Upper lobe of right lung (tissue), 1 donor: ENCODE data around the gene MPP2. TPM values are rescaled to one million over a fixed set of nuclear protein-coding genes. Genes with fewer than 3 reads are reported as not detected.
"Not testable (repeated sequence)": the region's sequence is repeated elsewhere in the genome, so short reads cannot be mapped to it uniquely, and the experiment has no call there.

Experiments
- ATAC-seq: fragments of 200-7000 bp; cut with Tn5 transposase; one replicate; pipeline ENCODE4 v1.9.1; 2020; ENCODE audit warnings: mild to moderate bottlenecking, moderate library complexity
- DNase-seq: peaks from one replicate; pipeline ENCODE4 v3.0.0-alpha.2; 2020
- H3K27ac ChIP-seq: fragments of 200-600 bp; one replicate; pipeline ENCODE4 v1.8.0; 2022
- H3K27me3 ChIP-seq: fragments of 200-600 bp; one replicate; pipeline ENCODE4 v1.8.0; 2022; ENCODE audit warnings: mild to moderate bottlenecking
- H3K36me3 ChIP-seq: fragments of 200-600 bp; one replicate; pipeline ENCODE4 v1.8.0; 2022
- H3K4me1 ChIP-seq: fragments of 200-600 bp; one replicate; pipeline ENCODE4 v1.8.0; 2022
- H3K4me3 ChIP-seq: fragments of 200-600 bp; one replicate; pipeline ENCODE4 v1.8.0; 2022; ENCODE audit warnings: mild to moderate bottlenecking
- H3K9me3 ChIP-seq: fragments of 200-600 bp; one replicate; pipeline ENCODE4 v1.8.0; 2022
- intact Hi-C: fragments of 100-400 bp; cut with DNase I; formaldehyde crosslinking; loops from one replicate; pipeline ENCODE4 v1.11.0; 2022
- total RNA-seq: library from RNA; stranded (reverse); fragmentation: NEBNext Ultra II Directional; extraction: Animal tissue kit (Norgen Biotek cat#: 25700); gene quantifications from one replicate; pipeline ENCODE4 v1.2.1, GENCODE V29; 2021
- TF ChIP-seq, protein P1 (sequence below): fragments of 200-600 bp; IDR thresholded peaks from one replicate; pipeline ENCODE4 v1.8.0; 2022; ENCODE audit warnings: antibody characterized with exemption
- donor health status: DM: no; HTN: yes; CAD: no; lungs with severe emphysema.

MPP2 gene
- total RNA-seq, 1 donor from 2014 or later = 0.49 TPM

DNA sequence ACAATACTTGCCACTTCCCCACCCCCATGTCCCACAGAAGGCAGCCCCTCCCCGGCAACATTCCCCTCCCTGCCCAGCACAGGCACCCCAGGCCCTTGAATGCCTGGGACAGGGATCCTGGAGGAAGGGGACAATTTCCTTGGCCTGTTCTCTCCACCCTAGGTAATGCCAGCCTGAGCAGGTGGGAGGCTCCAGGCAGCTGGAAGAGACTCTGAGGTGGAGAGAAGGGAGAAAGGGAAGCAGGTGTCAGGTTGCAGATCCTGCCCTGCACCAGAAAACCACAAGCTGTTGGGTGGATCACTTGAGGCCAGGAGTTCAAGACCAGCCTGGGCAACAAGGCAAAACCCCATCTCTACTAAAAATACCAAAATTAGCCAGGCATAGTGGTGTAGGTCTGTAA lies 8.9 kb downstream of the MPP2 start:
- no peak for DNase-seq
- Histone ChIP-seq H3K4me3 (no peak overlapping the region), H3K27ac (no peak overlapping the region), H3K27me3 (peaks cover 5% of the 10 kb centered on the region), H3K4me1 (peaks cover 11% of the 10 kb centered on the region), H3K9me3 (no peaks in the 10 kb centered on the region), H3K36me3 (no peaks in the 10 kb centered on the region)
- intact Hi-C loops = no loop called here
- ATAC-seq = no peak
- TF ChIP-seq, protein P1, sequence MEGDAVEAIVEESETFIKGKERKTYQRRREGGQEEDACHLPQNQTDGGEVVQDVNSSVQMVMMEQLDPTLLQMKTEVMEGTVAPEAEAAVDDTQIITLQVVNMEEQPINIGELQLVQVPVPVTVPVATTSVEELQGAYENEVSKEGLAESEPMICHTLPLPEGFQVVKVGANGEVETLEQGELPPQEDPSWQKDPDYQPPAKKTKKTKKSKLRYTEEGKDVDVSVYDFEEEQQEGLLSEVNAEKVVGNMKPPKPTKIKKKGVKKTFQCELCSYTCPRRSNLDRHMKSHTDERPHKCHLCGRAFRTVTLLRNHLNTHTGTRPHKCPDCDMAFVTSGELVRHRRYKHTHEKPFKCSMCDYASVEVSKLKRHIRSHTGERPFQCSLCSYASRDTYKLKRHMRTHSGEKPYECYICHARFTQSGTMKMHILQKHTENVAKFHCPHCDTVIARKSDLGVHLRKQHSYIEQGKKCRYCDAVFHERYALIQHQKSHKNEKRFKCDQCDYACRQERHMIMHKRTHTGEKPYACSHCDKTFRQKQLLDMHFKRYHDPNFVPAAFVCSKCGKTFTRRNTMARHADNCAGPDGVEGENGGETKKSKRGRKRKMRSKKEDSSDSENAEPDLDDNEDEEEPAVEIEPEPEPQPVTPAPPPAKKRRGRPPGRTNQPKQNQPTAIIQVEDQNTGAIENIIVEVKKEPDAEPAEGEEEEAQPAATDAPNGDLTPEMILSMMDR = no peak

- Histone ChIP-seq H3K27me3 (peaks cover 5% of the 10 kb centered on the region), H3K36me3 (no peaks in the 10 kb centered on the region), H3K9me3 (no peaks in the 10 kb centered on the region), H3K27ac (no peak overlapping the region), H3K4me3 (no peak overlapping the region), H3K4me1 (peaks cover 11% of the 10 kb centered on the region)
- no peak for ATAC-seq
- intact Hi-C loops = no loop called here
- TF ChIP-seq, protein P1 = no peak
- DNase-seq = no peak
These were observed 9.5 kb downstream of the MPP2 start for GRCh38 chr17:43897831-43898230.

- ATAC-seq, DNase-seq, intact Hi-C loops, H3K4me3 ChIP-seq, H3K27me3 ChIP-seq, H3K36me3 ChIP-seq, H3K9me3 ChIP-seq, H3K4me1 ChIP-seq, H3K27ac ChIP-seq: not testable (repeated sequence)
These were observed 12.8 kb downstream of the MPP2 start for GRCh38 chr17:43894494-43894893.

DNA sequence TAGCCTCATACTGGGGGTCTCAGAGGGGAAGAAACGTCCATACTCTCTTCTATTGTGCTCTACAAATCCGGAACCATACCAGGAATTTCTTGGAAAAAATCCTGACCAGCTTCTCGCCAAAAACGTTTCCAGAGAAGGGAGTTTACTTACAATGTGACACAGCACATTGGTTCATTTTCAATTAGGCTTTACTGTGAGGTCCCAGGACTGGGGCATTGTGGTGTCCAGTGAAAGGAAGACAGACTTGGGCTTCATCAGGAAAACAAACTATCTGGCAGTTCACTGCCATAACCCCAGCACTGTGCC lies 14.7 kb downstream of the MPP2 start:
- H3K27me3 ChIP-seq = no peaks in the 10 kb centered on the region
- DNase-seq (no peak), ATAC-seq (no peak)
- H3K27ac ChIP-seq = no peak overlapping the region
- intact Hi-C loops = no loop called here
- H3K4me1 ChIP-seq = no peaks in the 10 kb centered on the region
- H3K36me3 ChIP-seq = no peaks in the 10 kb centered on the region
- TF ChIP-seq, protein P1 = no peak
- H3K9me3 ChIP-seq = no peaks in the 10 kb centered on the region
- no peak overlapping the region for H3K4me3 ChIP-seq

DNA sequence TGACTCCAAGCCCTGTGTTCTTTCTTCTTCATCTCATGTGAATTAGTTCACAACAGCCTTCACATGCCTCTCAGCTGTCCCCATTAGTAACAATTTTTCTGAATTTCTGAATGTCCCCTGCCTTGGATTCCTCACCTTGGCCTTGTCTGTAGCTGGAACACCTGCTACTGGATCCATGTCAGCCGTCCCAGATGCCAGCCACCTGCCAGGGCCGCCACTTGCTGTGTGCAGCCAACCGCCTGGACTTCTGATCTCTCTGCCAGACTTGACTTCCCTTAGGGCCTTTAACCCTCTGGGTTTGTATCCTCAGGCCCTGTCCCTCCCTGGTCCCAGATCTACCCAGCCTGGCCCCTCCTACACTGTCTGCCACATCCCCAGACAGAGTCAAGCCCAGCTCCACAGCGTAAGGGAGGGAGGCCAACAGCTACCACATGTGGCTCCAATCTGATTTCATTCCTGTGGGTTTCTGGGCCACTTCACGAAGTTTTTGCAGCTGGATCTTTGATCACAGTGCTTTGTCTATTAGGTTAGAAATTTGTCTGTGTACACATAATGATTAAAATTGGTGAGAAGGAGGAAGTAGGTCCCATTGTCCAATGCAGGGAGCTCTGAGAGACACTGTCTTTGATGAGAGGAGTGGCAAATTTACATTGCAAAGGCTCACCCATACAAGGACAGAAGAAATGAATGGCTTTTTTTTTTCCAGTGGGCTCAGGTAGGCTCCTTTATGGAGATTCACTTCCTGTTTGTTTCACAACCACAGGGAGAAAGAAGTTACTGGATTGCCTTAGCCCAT lies 15.3 kb downstream of the MPP2 start:
- Histone ChIP-seq H3K36me3 (no peaks in the 10 kb centered on the region), H3K4me1 (no peaks in the 10 kb centered on the region), H3K9me3 (no peaks in the 10 kb centered on the region), H3K4me3 (no peak overlapping the region), H3K27me3 (no peaks in the 10 kb centered on the region), H3K27ac (no peak overlapping the region)
- DNase-seq (no peak), ATAC-seq (no peak)
- intact Hi-C loops = no loop called here
- TF ChIP-seq, protein P1 = no peak

DNA sequence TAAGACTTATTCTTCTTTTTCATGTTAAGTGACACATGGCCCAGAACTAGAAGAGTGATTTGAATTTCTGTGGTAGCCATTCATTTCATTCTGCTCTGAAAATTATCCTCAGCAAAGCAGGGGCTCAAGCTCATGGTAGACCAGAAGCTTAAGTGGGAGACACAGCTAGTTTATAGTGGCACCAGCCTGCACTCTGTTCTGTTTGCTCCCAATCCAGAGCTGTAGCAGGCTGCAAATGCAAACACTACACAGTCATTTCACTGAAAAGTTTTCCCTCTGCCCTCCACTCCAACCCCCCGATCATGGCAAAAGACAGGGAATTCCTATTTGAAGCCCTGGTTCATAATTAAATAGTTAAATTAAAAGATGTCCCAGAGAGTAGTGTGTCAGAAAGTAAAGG lies 17.1 kb downstream of the MPP2 start:
- Histone ChIP-seq H3K27ac (no peak overlapping the region), H3K36me3 (no peaks in the 10 kb centered on the region), H3K27me3 (no peaks in the 10 kb centered on the region), H3K9me3 (no peaks in the 10 kb centered on the region), H3K4me3 (no peak overlapping the region), H3K4me1 (no peaks in the 10 kb centered on the region)
- ATAC-seq (no peak), DNase-seq (no peak)
- intact Hi-C loops = no loop called here
- TF ChIP-seq, protein P1 = no peak
